Measurements from ENCODE around the gene CNR1. TPM values are rescaled to one million over a fixed set of nuclear protein-coding genes. Genes with fewer than 3 reads are reported as not detected.

CNR1 gene
- total RNA-seq, 1 experiment from 2014 or later: not detected

- no peak for DNase-seq (ENCODE audit: low spot score)
Observed at GRCh38 chr6:88143421-88144157, 22.6 kb downstream of the CNR1 start.

GRCh38 chr6:88142297-88142668, 23.9 kb downstream of the CNR1 start:
- DNase-seq (ENCODE audit: low spot score): no peak

- DNase-seq (ENCODE audit: low spot score): no peak
Observed at GRCh38 chr6:88141561-88142296, 24.4 kb downstream of the CNR1 start.

GRCh38 chr6:88137915-88138314, 28.2 kb downstream of the CNR1 start:
- DNase-seq (ENCODE audit: low spot score): no peak

- DNase-seq (ENCODE audit: low spot score): no peak
Observed at GRCh38 chr6:88135578-88136114, 30.5 kb downstream of the CNR1 start.

- DNase-seq (ENCODE audit: low spot score): no peak
Observed at GRCh38 chr6:88134575-88134974, 31.6 kb downstream of the CNR1 start.

GRCh38 chr6:88133718-88134117, 32.4 kb downstream of the CNR1 start:
- no peak for DNase-seq (ENCODE audit: low spot score)

GRCh38 chr6:88124925-88125557, 41.1 kb downstream of the CNR1 start:
- peak; percentile 1 for DNase-seq (ENCODE audit: low spot score)

- no peak for DNase-seq (ENCODE audit: low spot score)
Observed at GRCh38 chr6:88120635-88121034, 45.5 kb downstream of the CNR1 start.

- peak; percentile 2 for DNase-seq (ENCODE audit: low spot score)
Observed at GRCh38 chr6:88119769-88120168, 46.4 kb downstream of the CNR1 start.

GRCh38 chr6:88116276-88116675, 49.9 kb downstream of the CNR1 start:
- no peak for DNase-seq (ENCODE audit: low spot score)

- DNase-seq (ENCODE audit: low spot score): no peak
Observed at GRCh38 chr6:88115307-88115706, 50.8 kb downstream of the CNR1 start.

GRCh38 chr6:88114838-88115237, 51.3 kb downstream of the CNR1 start:
- no peak for DNase-seq (ENCODE audit: low spot score)

GRCh38 chr6:88111991-88112390, 54.2 kb downstream of the CNR1 start:
- DNase-seq (ENCODE audit: low spot score): no peak

- DNase-seq (ENCODE audit: low spot score): no peak
Observed at GRCh38 chr6:88107241-88107640, 58.9 kb downstream of the CNR1 start.

GRCh38 chr6:88105741-88106340, 60.3 kb downstream of the CNR1 start:
- no peak for DNase-seq (ENCODE audit: low spot score)

Other genes with a start within 250 kb of the CNR1 start
- not detected in 2 replicates for gene SPACA1, start 118.5 kb downstream of the CNR1 start, total RNA-seq (2014; rRNA removed; shearing (Covaris generic))